GM18858 (cell line): Measurements from ENCODE around the gene MORF4L1.
"Not testable (repeated sequence)": the region's sequence is repeated elsewhere in the genome, so short reads cannot be mapped to it uniquely, and the experiment has no call there.

Experiments
- ATAC-seq: cut with Tn5 transposase; IDR thresholded peaks from one replicate; pipeline ENCODE4 v1.9.1; 2021; ENCODE audit not compliant: unreplicated experiment

MORF4L1 gene

GRCh38 chr15:78900819-78901533 is 28.3 kb downstream of the MORF4L1 start:
- ATAC-seq, result not testable (repeated sequence)

- not testable (repeated sequence) for ATAC-seq
Observed at GRCh38 chr15:78902281-78903032, 29.8 kb downstream of the MORF4L1 start.

GRCh38 chr15:78904599-78905358 is 32.1 kb downstream of the MORF4L1 start:
- no peak for ATAC-seq

- ATAC-seq, result no peak
Observed at GRCh38 chr15:78906316-78906620, 33.6 kb downstream of the MORF4L1 start.

GRCh38 chr15:78907577-78907976 is 34.9 kb downstream of the MORF4L1 start:
- ATAC-seq, result no peak

GRCh38 chr15:78909160-78909695 is 36.5 kb downstream of the MORF4L1 start:
- ATAC-seq, result no peak

GRCh38 chr15:78909791-78910228 is 37.1 kb downstream of the MORF4L1 start:
- no peak for ATAC-seq

- ATAC-seq, result no peak
Observed at GRCh38 chr15:78910271-78910670, 37.6 kb downstream of the MORF4L1 start.

GRCh38 chr15:78912316-78912715 is 39.6 kb downstream of the MORF4L1 start:
- ATAC-seq, result no peak

- ATAC-seq, result no peak
Observed at GRCh38 chr15:78913012-78913411, 40.3 kb downstream of the MORF4L1 start.

- no peak for ATAC-seq
Observed at GRCh38 chr15:78914027-78914764, 41.5 kb downstream of the MORF4L1 start.

- no peak for ATAC-seq
Observed at GRCh38 chr15:78915341-78916087, 42.8 kb downstream of the MORF4L1 start.

GRCh38 chr15:78916088-78916487 is 43.4 kb downstream of the MORF4L1 start:
- ATAC-seq, result no peak

- ATAC-seq, result no peak
Observed at GRCh38 chr15:78917888-78918287, 45.2 kb downstream of the MORF4L1 start.

- no peak for ATAC-seq
Observed at GRCh38 chr15:78921517-78921916, 48.8 kb downstream of the MORF4L1 start.

GRCh38 chr15:78921940-78922339 is 49.2 kb downstream of the MORF4L1 start:
- ATAC-seq, result no peak

GRCh38 chr15:78922527-78922926 is 49.8 kb downstream of the MORF4L1 start:
- no peak for ATAC-seq

GRCh38 chr15:78923015-78923414 is 50.3 kb downstream of the MORF4L1 start:
- no peak for ATAC-seq

- ATAC-seq, result no peak
Observed at GRCh38 chr15:78923480-78924360, 51.0 kb downstream of the MORF4L1 start.
